ENCODE measurements around the gene CCHCR1.

GRCh38 chr6:31129130-31129529 lies 28.5 kb downstream of the CCHCR1 start:
- TF ChIP-seq, protein P1, sequence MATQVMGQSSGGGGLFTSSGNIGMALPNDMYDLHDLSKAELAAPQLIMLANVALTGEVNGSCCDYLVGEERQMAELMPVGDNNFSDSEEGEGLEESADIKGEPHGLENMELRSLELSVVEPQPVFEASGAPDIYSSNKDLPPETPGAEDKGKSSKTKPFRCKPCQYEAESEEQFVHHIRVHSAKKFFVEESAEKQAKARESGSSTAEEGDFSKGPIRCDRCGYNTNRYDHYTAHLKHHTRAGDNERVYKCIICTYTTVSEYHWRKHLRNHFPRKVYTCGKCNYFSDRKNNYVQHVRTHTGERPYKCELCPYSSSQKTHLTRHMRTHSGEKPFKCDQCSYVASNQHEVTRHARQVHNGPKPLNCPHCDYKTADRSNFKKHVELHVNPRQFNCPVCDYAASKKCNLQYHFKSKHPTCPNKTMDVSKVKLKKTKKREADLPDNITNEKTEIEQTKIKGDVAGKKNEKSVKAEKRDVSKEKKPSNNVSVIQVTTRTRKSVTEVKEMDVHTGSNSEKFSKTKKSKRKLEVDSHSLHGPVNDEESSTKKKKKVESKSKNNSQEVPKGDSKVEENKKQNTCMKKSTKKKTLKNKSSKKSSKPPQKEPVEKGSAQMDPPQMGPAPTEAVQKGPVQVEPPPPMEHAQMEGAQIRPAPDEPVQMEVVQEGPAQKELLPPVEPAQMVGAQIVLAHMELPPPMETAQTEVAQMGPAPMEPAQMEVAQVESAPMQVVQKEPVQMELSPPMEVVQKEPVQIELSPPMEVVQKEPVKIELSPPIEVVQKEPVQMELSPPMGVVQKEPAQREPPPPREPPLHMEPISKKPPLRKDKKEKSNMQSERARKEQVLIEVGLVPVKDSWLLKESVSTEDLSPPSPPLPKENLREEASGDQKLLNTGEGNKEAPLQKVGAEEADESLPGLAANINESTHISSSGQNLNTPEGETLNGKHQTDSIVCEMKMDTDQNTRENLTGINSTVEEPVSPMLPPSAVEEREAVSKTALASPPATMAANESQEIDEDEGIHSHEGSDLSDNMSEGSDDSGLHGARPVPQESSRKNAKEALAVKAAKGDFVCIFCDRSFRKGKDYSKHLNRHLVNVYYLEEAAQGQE (IDR thresholded peaks at IDR 0.05), result no peak
- TF ChIP-seq, protein P2, sequence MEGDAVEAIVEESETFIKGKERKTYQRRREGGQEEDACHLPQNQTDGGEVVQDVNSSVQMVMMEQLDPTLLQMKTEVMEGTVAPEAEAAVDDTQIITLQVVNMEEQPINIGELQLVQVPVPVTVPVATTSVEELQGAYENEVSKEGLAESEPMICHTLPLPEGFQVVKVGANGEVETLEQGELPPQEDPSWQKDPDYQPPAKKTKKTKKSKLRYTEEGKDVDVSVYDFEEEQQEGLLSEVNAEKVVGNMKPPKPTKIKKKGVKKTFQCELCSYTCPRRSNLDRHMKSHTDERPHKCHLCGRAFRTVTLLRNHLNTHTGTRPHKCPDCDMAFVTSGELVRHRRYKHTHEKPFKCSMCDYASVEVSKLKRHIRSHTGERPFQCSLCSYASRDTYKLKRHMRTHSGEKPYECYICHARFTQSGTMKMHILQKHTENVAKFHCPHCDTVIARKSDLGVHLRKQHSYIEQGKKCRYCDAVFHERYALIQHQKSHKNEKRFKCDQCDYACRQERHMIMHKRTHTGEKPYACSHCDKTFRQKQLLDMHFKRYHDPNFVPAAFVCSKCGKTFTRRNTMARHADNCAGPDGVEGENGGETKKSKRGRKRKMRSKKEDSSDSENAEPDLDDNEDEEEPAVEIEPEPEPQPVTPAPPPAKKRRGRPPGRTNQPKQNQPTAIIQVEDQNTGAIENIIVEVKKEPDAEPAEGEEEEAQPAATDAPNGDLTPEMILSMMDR (IDR thresholded peaks at IDR 0.05; ENCODE audit: low read depth, low read length, missing input control), result no peak
- TF ChIP-seq MAX (IDR thresholded peaks at IDR 0.05) (no peak), GABPA (IDR thresholded peaks at IDR 0.05 in 1 of 2, conservative IDR thresholded peaks at IDR 0.05 in 1 of 2) (no peak), RXRA (IDR thresholded peaks at IDR 0.05) (no peak), TAF1 (conservative IDR thresholded peaks at IDR 0.05) (no peak), YY1 (IDR thresholded peaks at IDR 0.05) (no peak), RAD21 (IDR thresholded peaks at IDR 0.05) (no peak), FOXA1 (IDR thresholded peaks at IDR 0.05) (no peak), EGR1 (IDR thresholded peaks at IDR 0.05; ENCODE audit: low read depth in 2 of 2) (no peak), JUND (IDR thresholded peaks at IDR 0.05) (no peak)
- TF ChIP-seq, protein P3, sequence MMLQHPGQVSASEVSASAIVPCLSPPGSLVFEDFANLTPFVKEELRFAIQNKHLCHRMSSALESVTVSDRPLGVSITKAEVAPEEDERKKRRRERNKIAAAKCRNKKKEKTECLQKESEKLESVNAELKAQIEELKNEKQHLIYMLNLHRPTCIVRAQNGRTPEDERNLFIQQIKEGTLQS (IDR thresholded peaks at IDR 0.05), result no peak
- TF ChIP-seq, protein P4, sequence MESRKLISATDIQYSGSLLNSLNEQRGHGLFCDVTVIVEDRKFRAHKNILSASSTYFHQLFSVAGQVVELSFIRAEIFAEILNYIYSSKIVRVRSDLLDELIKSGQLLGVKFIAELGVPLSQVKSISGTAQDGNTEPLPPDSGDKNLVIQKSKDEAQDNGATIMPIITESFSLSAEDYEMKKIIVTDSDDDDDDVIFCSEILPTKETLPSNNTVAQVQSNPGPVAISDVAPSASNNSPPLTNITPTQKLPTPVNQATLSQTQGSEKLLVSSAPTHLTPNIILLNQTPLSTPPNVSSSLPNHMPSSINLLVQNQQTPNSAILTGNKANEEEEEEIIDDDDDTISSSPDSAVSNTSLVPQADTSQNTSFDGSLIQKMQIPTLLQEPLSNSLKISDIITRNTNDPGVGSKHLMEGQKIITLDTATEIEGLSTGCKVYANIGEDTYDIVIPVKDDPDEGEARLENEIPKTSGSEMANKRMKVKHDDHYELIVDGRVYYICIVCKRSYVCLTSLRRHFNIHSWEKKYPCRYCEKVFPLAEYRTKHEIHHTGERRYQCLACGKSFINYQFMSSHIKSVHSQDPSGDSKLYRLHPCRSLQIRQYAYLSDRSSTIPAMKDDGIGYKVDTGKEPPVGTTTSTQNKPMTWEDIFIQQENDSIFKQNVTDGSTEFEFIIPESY (IDR thresholded peaks at IDR 0.05), result no peak
